Colon (tissue), 2 donors: ENCODE measurements around the gene NUDT15.
"Not testable (repeated sequence)": the region's sequence is repeated elsewhere in the genome, so short reads cannot be mapped to it uniquely, and the experiment has no call there.

Source experiments
- FAIRE-seq: peaks from 2 replicates; lab custom pipeline; 2012; peaks lifted over from hg19 to GRCh38; lab: Jason Lieb, UNC
- donor health status: control.
- donor health status: control.

Gene NUDT15

DNA sequence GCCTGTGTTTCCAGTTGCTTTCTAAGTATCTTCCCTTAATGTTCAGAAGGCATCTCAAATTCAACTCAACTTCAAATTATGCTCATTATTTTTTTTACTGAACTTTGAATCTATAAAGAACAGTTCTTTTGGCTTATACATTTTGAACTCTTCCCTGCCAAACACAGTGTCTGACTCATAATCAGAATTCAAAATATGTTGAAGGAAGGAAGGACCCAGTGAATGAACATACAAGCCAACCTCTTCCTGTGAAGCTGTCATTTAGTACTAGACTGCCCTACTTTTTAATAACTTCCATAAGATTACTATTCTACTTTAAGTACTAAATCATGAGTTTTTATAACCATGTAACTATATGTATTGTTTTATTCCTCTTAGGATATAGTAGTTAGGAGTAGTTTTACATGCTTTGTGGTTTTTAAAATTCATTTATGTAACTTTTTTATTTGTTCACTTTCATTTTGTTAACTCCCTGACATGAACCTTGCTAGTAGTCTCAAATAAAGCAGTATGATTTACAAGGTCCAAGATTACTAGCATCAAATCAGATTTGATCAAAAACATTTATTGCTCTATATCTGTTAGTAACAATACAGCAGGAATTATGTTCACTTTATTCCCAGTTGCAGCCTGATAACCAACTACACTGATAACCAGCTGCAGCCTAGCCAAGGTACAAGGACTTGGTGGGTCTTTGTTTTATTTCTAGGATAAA, 6.4 kb downstream of the NUDT15 start:
- FAIRE-seq, result no peak

GRCh38 chr13:48050550-48050949, 13.0 kb downstream of the NUDT15 start:
- no peak for FAIRE-seq

DNA sequence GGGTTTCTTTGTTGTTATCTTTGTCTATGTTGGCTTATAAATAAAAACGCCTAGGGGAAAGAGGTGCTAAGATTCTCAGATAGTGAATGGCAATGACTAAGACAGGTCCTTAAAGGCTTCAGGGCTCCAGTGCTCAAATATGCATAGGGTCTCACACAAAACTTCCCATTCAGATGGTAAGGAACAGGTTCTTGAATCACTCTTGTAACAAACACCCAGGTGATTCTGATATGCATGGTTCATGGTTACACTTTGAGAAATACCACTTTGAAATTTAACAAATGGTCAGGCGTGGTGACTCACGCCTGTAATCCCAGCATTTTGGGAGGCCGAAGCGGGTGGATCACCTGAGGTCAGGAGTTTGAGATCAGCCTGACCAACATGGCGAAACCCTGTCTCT, 17.1 kb downstream of the NUDT15 start:
- no peak for FAIRE-seq

DNA sequence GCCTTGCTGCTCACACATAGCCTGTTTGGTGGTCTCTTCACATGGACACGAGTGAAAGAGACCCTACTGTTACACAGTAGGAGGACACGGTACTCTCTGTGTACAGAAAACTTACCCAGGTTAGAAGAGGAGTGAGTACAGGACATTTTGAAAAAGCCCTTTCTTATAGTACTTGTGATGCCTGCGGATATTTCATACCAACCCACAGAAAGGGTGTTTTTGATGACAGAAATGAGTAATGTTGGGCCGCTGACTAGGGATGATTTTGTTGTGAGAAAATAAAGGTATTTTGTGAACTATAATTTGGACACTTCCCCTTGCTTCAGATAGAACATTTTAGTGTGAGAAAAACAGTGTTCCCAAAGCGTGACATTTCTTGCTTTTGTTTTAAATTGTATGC, 18.2 kb downstream of the NUDT15 start:
- FAIRE-seq, result no peak

GRCh38 chr13:48058536-48058935, 21.0 kb downstream of the NUDT15 start:
- not testable (repeated sequence) for FAIRE-seq

DNA sequence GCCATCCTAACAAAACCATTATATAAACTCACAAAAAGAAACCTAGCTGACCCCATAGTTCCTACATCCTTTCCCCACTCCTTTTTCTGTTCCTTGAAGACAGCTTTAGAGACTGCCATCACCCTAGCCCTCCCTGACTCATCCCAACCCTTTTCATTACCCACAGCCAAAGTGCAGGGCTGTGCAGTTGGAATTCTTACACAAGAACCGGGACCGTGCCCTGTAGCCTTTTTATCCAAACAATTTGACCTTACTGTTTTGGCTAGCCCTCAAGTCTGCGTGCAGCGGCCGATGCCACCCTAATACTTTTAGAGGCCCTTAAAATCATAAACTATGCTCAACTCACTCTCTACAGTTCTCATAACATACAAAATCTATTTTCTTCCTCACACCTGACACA, 22.4 kb downstream of the NUDT15 start:
- FAIRE-seq, result not testable (repeated sequence)

DNA sequence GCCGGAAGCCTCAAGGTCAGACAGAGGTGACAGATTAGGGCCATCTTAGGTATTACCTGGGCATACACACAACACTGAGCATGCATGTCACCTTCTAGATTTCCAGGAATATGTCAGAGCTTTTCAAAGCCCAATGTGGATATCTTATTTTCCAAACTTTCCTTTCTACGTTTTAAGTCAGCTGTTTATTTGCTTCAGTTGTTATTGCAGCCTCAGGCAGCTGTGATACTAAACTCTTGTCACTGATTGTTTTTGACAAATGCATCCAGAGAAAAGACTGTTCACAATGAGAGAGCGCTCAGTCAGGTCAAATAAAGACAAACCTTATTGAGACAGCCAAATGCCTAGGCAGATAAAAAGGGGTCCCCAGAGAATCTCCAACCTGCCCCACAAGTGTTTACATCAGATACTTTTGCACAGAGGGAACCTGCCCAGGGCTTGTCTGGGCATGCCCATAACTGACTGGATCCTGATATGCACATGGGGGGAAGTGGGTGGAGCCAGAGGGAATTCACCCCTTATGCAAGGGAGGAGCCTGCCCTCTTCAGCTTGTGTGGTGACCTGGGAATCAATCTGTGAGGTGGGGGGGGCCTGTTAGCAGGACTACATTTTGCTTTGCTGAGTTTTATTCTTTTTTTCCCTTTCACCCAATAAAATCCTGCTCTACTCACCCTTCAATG, 28.9 kb downstream of the NUDT15 start:
- no peak for FAIRE-seq

- FAIRE-seq, result no peak
Measured at GRCh38 chr13:48068036-48068435, 30.5 kb downstream of the NUDT15 start.

GRCh38 chr13:48068952-48069351, 31.4 kb downstream of the NUDT15 start:
- FAIRE-seq, result no peak

DNA sequence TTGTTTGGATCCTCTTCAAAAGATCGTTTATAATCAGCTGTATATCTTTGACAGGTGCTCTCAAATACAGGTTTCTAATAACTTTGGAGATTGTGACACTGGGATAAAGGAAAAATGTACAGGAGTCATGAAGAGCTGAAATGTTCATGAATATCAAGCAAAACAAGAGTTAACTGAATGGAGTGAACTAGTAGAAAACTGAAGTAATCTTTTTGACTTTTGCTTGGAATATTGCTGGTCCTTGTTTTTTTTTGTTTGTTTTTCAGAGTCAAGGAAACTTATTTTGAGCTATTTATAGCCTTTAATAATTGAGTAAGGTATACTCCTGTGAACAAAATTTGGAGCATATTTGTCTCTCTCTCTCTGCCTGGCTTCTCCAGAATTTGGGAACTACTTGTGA, 32.0 kb downstream of the NUDT15 start:
- no peak for FAIRE-seq

- FAIRE-seq, result no peak
Measured at GRCh38 chr13:48070942-48071341, 33.4 kb downstream of the NUDT15 start.

DNA sequence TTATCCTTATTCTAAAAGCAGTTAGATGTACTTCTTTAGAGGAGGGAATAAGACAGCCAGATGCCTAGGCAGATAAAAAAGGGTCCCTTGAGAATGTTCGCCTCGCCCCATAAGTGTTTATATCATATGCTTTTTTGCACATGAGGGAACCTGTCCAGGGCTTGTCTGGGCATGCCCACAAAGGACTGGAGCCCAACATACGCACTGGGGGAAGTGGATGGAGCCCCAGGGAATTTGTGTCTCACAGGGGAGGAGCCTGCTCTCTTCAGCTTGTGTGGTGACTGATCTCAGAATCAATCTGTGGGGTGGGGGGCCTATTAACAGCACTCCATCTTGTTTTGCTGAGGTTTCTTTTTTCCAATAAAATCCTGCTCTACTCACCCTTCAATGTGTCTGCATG, 34.8 kb downstream of the NUDT15 start:
- FAIRE-seq, result no peak

DNA sequence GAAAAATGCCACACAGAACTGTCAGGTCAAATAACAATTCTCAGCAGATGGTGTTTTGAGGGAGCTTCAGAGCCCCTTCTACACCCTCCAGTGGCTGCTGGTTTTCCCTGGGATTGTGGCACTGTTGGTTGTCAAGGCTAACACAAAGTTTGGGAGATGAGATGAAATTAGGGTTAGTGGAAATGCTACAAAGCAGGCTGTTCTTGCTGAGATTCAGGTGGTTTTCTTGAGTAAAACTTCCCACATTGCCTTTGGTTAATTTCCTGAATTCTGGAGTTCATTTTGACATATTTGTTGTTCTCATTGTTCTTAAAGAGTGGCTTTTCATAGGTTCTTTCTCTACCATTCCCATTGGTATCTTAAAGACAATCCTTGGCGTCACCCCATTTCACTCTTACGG, 35.3 kb downstream of the NUDT15 start:
- FAIRE-seq, result no peak

DNA sequence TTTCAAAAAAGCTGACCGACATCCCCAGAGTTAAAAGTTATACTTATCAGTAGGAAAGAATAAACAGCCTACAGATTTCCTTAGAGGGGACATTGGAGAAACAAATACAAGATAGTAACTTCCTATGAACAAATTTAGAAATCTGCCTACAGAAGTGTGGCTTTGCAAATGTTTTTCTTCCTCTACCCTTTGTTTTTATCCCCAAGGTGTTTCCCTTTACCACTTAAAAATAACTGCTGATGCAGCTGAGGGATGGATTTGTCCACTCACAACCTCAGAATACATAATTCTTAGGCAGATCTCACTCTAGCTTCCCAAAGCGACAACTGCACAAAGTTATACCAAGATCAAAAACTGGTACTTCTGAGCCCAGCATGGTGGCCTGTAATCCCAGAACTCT, 36.5 kb downstream of the NUDT15 start:
- FAIRE-seq, result no peak

DNA sequence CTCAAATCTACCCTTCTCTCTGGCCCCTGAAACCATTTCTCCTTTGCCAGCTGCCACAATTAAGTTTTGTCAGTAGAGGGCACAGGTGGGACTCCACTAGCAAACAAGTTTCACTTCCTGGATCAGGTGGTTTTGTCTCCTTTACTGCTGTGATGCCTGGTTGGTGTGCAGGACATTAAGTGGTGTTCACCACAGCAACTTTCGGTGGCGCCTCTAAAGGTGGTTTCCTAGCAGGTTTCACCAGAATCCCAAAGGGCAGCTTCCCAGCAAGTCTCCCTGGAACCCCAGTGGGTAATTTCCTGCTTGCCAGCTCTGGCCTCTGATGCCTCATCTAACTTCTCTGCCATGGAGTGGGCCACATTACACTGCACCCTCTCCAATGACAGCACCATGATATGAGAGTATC, 40.7 kb downstream of the NUDT15 start:
- FAIRE-seq, result no peak

- FAIRE-seq, result no peak
Measured at GRCh38 chr13:48081739-48082138, 44.2 kb downstream of the NUDT15 start.

GRCh38 chr13:48086272-48086671, 48.7 kb downstream of the NUDT15 start:
- FAIRE-seq, result no peak

- no peak for FAIRE-seq
Measured at GRCh38 chr13:48093588-48093987, 56.1 kb downstream of the NUDT15 start.

DNA sequence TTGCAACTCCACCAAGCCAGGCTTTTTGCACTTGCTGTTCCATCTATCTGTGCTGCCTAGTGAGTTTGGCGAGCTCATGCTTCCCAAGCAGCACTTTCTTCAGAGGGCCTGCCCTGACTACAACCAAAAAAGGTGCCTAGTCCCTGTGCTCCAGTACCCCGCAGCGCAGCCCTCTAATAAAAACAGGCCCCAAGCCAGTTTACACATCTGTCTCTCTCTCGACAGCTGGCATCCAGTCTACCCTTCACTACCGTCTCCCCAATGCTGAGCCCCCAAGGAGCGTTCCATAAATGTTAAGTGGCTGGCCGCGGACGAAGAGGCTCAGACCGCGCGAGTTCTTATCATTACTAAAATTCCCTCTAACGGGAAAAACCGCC, 56.9 kb downstream of the NUDT15 start:
- FAIRE-seq, result no peak

DNA sequence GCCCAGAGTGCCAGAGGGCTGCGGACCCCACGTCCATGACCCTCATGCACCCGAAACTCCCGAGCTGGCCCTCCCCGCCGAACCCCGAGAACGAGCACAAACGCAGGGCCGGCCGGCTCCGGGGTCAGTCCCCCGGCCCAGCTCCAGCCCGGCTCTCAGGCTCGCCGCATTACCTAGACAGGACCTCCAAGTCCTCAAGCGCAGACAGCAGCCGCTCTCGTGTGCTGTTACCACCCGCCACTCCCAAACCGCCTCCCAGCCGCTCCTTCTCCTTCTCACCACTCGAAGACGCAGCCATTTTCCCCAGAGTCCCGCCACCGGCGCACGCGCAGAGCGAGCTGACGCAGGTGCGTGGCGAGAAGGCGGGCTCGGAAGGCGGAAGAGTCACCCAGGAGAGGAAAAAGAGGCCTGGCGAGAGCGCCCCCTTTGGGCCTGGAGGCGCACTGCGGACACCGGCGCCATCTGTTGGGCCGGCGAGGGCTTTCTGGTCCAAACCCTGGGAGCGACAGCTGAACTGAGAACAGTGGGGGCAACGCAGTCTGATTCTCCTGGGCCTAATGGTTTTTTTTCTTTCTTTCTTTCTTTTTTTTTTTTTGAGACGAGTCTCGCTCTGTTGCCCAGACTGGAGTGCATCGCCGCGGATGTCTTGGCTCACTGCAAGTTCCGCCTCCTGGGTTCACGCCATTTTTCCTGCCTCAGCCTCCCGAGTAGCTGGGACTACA, 57.4 kb downstream of the NUDT15 start, which contains the start of gene MED4:
Gene MED4, minus strand, starts transcription at position 324 of the 722 bp plus-strand sequence. Its CDS starts 26 bp downstream, at position 298.
- no peak for FAIRE-seq

- FAIRE-seq, result no peak
Measured at GRCh38 chr13:48096670-48097069, 59.1 kb downstream of the NUDT15 start.
